ENCODE results near the gene RPL38.

DNA sequence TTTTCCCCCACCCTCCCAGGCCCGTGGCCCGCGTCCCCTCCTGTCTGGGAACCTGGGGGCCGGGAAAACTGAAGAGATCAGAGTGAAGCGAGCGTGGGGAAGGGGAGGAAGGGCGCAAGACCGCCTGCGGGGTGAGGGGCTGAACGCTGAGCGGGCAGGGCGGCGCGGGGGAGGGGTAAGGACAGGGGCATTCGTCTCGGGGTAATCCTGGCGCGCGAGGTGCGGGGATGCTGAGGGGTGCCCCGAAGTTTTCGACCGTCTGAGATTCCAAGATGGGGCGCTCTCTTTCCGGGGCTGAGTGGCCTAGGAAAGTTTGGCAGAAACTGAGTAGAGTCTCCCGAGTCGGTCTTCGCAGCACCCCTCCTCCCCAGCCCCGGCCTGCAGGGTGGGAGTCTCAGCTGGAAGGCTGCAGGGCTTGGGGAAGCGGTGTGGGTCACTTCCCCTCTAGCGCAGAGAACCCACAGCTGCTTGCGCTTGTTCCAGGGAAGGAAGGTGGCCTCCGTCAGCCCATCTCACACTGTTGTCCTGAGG is 10.4 kb downstream of the RPL38 start:
- TF ChIP-seq, protein P1, sequence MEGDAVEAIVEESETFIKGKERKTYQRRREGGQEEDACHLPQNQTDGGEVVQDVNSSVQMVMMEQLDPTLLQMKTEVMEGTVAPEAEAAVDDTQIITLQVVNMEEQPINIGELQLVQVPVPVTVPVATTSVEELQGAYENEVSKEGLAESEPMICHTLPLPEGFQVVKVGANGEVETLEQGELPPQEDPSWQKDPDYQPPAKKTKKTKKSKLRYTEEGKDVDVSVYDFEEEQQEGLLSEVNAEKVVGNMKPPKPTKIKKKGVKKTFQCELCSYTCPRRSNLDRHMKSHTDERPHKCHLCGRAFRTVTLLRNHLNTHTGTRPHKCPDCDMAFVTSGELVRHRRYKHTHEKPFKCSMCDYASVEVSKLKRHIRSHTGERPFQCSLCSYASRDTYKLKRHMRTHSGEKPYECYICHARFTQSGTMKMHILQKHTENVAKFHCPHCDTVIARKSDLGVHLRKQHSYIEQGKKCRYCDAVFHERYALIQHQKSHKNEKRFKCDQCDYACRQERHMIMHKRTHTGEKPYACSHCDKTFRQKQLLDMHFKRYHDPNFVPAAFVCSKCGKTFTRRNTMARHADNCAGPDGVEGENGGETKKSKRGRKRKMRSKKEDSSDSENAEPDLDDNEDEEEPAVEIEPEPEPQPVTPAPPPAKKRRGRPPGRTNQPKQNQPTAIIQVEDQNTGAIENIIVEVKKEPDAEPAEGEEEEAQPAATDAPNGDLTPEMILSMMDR (IDR thresholded peaks at IDR 0.05) = no peak
- no peak for TF ChIP-seq EZH2phosphoT487 (IDR thresholded peaks at IDR 0.05)
